Kasumi-1 (cell line): ENCODE data around the gene TATDN3.
"Not testable (repeated sequence)": the region's sequence is repeated elsewhere in the genome, so short reads cannot be mapped to it uniquely, and the experiment has no call there.

Experiments used
- DNase-seq, 2 experiments: peaks; one replicate each; lab custom pipeline; 2025; lab: John Stamatoyannopoulos, UW

TATDN3 gene

DNA sequence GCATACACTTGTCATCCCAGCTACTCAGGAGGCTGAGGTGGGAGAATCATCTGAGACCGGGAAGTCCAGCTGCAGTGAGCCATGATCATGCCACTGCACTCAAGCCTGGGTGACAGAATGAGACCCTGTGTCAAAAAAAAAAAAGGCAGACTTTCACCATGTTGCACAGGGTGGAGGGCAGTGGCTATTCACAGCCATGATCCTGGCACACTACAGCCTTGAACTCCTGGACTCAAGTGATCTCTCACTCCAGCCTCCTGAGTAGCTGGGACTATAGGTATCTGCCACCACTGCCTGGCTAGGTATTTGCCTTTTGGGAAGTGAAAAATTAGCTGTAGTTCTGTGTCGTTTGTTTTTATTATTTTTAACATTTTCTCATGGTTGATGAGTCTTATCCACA lies 36.7 kb downstream of the TATDN3 start:
- DNase-seq: no peak

DNA sequence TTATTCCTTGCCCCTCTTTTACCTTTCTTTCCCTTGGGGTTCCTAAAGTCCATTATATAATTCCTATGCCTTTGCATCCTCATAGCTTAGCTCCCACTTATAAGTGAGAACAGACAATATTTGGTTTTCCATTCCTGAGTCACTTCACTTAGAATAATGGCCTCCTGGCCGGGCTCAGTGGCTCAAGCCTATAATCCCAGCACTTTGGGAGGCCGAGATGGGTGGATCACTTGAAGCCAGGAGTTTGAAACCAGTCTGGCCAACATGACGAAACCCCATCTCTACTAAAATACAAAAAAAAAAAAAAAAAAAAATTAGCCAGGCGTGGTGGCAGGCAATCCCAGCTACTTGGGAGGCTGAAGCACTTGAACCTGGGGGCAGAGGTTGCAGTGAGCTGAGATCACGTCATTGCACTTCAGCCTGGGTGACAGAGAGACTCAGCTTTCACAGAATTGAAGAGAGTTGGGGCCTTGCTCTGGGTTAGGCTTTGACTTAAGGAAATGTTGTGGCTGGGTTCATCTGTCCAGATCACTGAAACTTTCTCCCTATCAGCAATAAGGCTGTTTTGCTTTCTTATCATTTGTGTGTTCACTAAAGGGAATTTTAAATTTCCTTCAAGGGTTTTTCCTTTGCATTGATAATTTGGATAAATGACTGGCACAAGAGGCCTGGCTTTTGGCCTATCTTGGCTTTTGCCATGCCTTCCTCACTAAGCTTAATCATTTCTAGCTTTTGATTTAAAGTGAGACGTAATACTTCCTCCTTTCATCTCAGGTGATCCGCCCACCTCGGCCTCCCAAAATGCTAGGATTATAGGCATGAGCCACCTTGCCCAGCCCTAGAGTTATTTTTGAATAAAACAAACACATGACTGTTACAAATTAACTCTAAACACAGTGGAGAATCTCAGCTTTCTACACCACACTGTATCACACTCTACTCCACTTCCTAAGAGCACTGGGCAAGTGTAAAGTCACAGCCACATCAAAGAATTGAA lies 41.8 kb downstream of the TATDN3 start:
- DNase-seq: not testable (repeated sequence)

DNA sequence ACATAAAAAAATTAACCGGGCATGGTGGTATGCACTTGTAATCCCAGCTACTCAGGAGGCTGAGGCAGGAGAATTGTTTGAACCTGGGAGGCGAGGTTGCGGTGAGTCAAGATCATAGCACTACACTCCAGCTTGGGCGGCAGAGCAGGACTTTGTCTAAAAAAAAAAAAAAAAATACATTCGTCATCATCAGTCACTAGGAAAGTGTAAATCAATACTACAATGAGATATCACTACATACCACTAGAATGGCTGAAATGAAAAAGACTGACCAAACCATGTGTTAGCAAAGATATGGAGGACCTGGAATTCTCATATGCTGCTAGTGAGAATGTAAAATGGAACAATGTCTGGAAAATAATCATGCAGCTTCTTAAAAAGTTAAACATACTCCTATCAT lies 46.5 kb downstream of the TATDN3 start:
- no peak for DNase-seq

DNA sequence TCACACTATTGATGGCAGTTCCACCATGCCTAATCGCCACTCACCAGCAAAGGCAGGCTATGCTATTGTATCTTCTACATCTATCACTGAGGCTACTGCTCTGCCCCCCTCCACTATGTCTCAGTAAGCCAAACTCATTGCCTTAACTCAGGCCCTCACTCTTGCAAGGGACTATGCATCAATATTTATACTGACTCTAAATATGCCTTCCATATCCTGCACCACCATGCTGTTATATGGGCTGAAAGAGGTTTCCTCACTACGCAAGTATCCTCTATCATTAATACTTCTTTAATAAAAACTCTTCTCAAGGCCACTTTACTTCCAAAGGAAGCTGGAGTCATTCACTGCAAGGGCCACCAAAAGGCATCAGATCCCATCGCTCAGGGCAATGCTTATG lies 52.8 kb downstream of the TATDN3 start:
- not testable (repeated sequence) for DNase-seq

- no peak for DNase-seq
Measured at GRCh38 chr1:212847549-212847948, 55.9 kb downstream of the TATDN3 start, which contains the start of gene SPATA45. TSS of gene SPATA45 (minus strand) at chr1:212847649. CDS start at chr1:212836149, 11,500 bp downstream.

DNA sequence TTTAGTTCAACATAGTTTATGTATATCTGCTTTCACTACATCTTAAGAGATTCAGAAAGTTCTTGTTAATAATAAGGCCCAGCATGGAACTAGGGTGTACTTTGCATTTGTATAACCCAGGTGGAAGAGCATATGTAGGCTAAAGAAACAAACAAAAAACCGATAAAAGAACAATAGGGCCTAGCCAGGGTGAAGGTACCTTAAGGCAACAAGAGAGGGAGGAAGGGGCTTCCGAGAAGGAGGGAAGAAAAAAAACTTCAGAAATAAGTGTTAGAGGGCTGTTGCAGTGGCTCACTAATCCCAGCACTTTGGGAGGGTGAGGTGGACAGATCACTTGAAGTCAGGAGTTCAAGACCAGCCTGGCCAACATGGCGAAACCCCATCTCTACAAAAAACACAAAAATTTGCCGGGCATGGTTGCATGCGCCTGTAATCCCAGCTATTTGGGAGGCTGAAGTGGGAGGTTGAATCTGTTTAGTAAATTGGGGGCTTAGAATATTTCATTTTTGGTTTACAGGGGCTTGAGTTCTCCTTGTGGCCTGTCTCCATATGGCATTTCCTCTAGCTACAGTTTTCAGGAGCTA lies 60.5 kb downstream of the TATDN3 start:
- no peak for DNase-seq

DNA sequence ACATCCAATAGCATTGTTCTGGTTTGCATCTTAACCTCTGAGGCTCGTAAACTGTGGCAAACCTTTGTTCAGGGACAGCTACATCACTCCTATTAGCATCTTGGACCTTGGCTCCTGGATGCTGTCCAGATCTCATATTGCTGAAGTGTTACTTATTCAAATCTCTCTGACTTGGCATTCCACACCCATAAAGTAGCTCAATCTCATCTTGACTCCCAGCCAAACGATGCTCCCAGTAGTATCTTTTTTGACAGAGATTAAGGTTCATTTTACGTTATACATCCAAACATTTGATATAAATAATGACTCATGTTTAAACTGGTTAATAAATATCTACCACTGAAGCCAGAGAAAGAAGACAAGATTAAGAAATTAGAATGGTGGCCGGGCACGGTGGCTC lies 62.0 kb downstream of the TATDN3 start:
- no peak for DNase-seq

- no peak for DNase-seq
Measured at GRCh38 chr1:212856755-212857154, 65.1 kb downstream of the TATDN3 start.

DNA sequence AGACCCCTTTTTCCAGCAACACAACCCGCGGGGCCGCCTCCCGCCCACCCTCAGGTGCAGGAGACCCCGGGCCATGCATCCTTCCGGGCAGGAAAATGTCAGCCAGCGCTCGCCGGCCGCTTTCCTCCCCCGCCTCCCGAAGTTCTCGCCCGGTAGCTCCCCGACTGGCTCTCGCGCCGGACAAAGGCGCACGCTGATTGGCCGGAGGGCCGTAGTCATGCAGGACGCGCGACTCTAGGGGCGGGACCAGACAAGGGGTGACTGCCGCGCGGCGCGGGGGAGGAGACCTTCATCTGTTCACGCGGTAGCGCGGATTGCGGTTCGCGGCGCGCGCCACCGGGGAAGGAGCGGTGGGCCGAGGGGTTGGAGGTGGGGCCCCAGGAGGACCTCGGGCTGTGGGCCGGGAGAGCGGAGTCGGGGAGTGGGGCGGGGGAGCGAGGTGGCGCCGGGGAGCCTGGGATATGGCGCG lies 66.3 kb downstream of the TATDN3 start, which contains the start of gene FLVCR1:
FLVCR1 (plus strand) TSS at position 284 of the 469 bp plus-strand sequence; CDS start at position 462, 178 bp downstream.
- DNase-seq: peak; percentile 94 to 98

GRCh38 chr1:212858461-212859265 lies 67.0 kb downstream of the TATDN3 start:
- DNase-seq: peak in 1 of 2 experiments; percentile 23

- DNase-seq: no peak
Measured at GRCh38 chr1:212860713-212861581, 69.3 kb downstream of the TATDN3 start.

GRCh38 chr1:212862111-212862690 lies 70.5 kb downstream of the TATDN3 start:
- DNase-seq: no peak

GRCh38 chr1:212863345-212863744 lies 71.7 kb downstream of the TATDN3 start:
- not testable (repeated sequence) for DNase-seq

DNA sequence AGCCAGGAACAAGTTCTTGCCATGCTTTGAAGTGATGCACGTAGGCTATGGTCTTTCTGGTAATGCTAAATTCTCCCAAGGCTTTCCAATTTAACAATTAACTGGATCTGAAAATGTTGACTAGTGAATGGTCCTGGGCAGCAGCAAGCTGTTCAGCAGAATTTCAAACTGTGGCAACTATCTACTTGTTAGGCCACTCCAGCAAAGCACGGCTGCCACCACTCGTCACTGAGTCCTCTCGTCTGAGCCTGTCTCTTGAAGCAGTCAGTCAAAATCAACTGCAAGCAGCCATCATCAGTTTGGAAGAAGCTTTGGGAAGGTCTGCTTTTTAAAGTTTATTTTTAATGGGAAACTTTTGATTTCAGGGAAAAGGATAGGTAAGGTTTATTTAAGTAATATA lies 72.5 kb downstream of the TATDN3 start:
- no peak for DNase-seq
